ENCODE measurements around the gene PC.
"Not testable (repeated sequence)": the region's sequence is repeated elsewhere in the genome, so short reads cannot be mapped to it uniquely, and the experiment has no call there.

Gene PC

GRCh38 chr11:66979336-66979980 is 21.3 kb upstream of the PC start:
- DNase-seq: no peak

- DNase-seq: no peak
Measured at GRCh38 chr11:66978717-66979116, 20.5 kb upstream of the PC start.

- no peak for DNase-seq
Measured at GRCh38 chr11:66978229-66978628, 20.0 kb upstream of the PC start.

- no peak for DNase-seq
Measured at GRCh38 chr11:66976925-66977324, 18.7 kb upstream of the PC start.

- DNase-seq: no peak
Measured at GRCh38 chr11:66976028-66976467, 17.9 kb upstream of the PC start.

GRCh38 chr11:66975405-66976027 is 17.3 kb upstream of the PC start:
- no peak for DNase-seq

- no peak for DNase-seq
Measured at GRCh38 chr11:66974724-66975404, 16.7 kb upstream of the PC start, which contains the start of gene C11orf86. Gene C11orf86, plus strand, starts transcription at chr11:66975304. Its CDS starts 59 bp downstream, at chr11:66975363.

GRCh38 chr11:66973956-66974580 is 15.9 kb upstream of the PC start:
- no peak for DNase-seq

GRCh38 chr11:66971488-66971887 is 13.3 kb upstream of the PC start:
- DNase-seq: no peak

GRCh38 chr11:66970807-66971442 is 12.7 kb upstream of the PC start:
- DNase-seq: no peak

GRCh38 chr11:66970371-66970806 is 12.2 kb upstream of the PC start:
- no peak for DNase-seq

- DNase-seq: no peak
Measured at GRCh38 chr11:66969584-66970225, 11.5 kb upstream of the PC start.

- DNase-seq: no peak
Measured at GRCh38 chr11:66967670-66968425, 9.7 kb upstream of the PC start.

GRCh38 chr11:66966351-66966750 is 8.2 kb upstream of the PC start:
- no peak for DNase-seq

GRCh38 chr11:66964495-66964894 is 6.3 kb upstream of the PC start:
- no peak for DNase-seq

GRCh38 chr11:66962801-66963200 is 4.6 kb upstream of the PC start:
- DNase-seq: no peak

GRCh38 chr11:66962247-66962646 is 4.1 kb upstream of the PC start:
- no peak for DNase-seq

- DNase-seq: not testable (repeated sequence)
Measured at GRCh38 chr11:66961691-66962213, 3.6 kb upstream of the PC start.

GRCh38 chr11:66958956-66959274 is 732 bp upstream of the PC start:
- DNase-seq: no peak

GRCh38 chr11:66957971-66958231 is 282 bp downstream of the PC start:
- peak in 1 of 4 experiments; percentile 63 for DNase-seq

GRCh38 chr11:66956689-66957290 is 1.4 kb downstream of the PC start:
- no peak for DNase-seq

Data from activated CD4-positive, CD25-positive, alpha-beta regulatory T cell (primary cell).